ENCODE results near the gene ZC3H4.

ZC3H4 gene

GRCh38 chr19:47100290-47100689, 13.3 kb downstream of the ZC3H4 start:
- Histone ChIP-seq H3K4me1 (ENCODE audit: insufficient read depth, low read length, severe bottlenecking) (peaks cover 13% of the 10 kb centered on the region), H2AFZ (ENCODE audit: low read length) (no peak overlapping the region), H3K9me2 (ENCODE audit: low read depth, low read length) (no peaks in the 10 kb centered on the region), H3K27ac (ENCODE audit: low read depth, low read length, poor library complexity, severe bottlenecking) (no peak overlapping the region), H3K9ac (ENCODE audit: low read length) (no peak overlapping the region), H3K9me3 (ENCODE audit: low read length) (no peaks in the 10 kb centered on the region), H3K4me2 (ENCODE audit: low read length) (no peak overlapping the region), H3K36me3 (ENCODE audit: insufficient read depth, low read length) (peaks cover 53% of the 10 kb centered on the region), H3K4me3 (ENCODE audit: low read depth, low read length, poor library complexity, severe bottlenecking) (no peak overlapping the region), H3K27me3 (ENCODE audit: insufficient read depth, low read length) (no peaks in the 10 kb centered on the region), H3K79me2 (ENCODE audit: insufficient read depth, low read length) (peaks cover 95% of the 10 kb centered on the region), H4K20me1 (ENCODE audit: insufficient read depth, low read length) (no peaks in the 10 kb centered on the region), H3F3A (ENCODE audit: insufficient read depth, low read length) (no peaks in the 10 kb centered on the region)
- TF ChIP-seq CTCF (IDR thresholded peaks at IDR 0.05; ENCODE audit: low read length): no peak
- no peak for TF ChIP-seq EZH2 (IDR thresholded peaks at IDR 0.05; ENCODE audit: borderline replicate concordance, low read length)

GRCh38 chr19:47099576-47100050, 14.0 kb downstream of the ZC3H4 start:
- peaks cover 53% of the 10 kb centered on the region; the same call in 1 of the 2 replicates for H3K36me3 ChIP-seq (ENCODE audit: insufficient read depth, low read length)

GRCh38 chr19:47098608-47099007, 15.0 kb downstream of the ZC3H4 start:
- no peaks in the 10 kb centered on the region for H3F3A ChIP-seq (ENCODE audit: insufficient read depth, low read length)
- H4K20me1 ChIP-seq (ENCODE audit: insufficient read depth, low read length): 0 out of 2 replicates have a peak, but pooled peaks cover 3% of the 10 kb centered on the region
- no peak overlapping the region for H3K9ac ChIP-seq (ENCODE audit: low read length)
- H3K27ac ChIP-seq (ENCODE audit: low read depth, low read length, poor library complexity, severe bottlenecking): no peak overlapping the region
- peaks cover 29% of the 10 kb centered on the region for H3K4me1 ChIP-seq (ENCODE audit: insufficient read depth, low read length, severe bottlenecking)
- no peak overlapping the region for H3K4me3 ChIP-seq (ENCODE audit: low read depth, low read length, poor library complexity, severe bottlenecking)
- no peaks in the 10 kb centered on the region for H3K27me3 ChIP-seq (ENCODE audit: insufficient read depth, low read length)
- no peaks in the 10 kb centered on the region for H3K9me3 ChIP-seq (ENCODE audit: low read length)
- peaks cover 59% of the 10 kb centered on the region for H3K36me3 ChIP-seq (ENCODE audit: insufficient read depth, low read length)
- peaks cover 83% of the 10 kb centered on the region for H3K79me2 ChIP-seq (ENCODE audit: insufficient read depth, low read length)
- H3K9me2 ChIP-seq (ENCODE audit: low read depth, low read length): no peaks in the 10 kb centered on the region
- H2AFZ ChIP-seq (ENCODE audit: low read length): no peak overlapping the region
- TF ChIP-seq CTCF (IDR thresholded peaks at IDR 0.05; ENCODE audit: low read length) (no peak), EZH2 (IDR thresholded peaks at IDR 0.05; ENCODE audit: borderline replicate concordance, low read length) (no peak)
- no peak overlapping the region for H3K4me2 ChIP-seq (ENCODE audit: low read length)

More at GRCh38 chr19:47099576-47100050, 14.0 kb downstream of the ZC3H4 start:
- H2AFZ ChIP-seq (ENCODE audit: low read length): no peak overlapping the region
- H4K20me1 ChIP-seq (ENCODE audit: insufficient read depth, low read length): no peaks in the 10 kb centered on the region
- no peak overlapping the region for H3K4me2 ChIP-seq (ENCODE audit: low read length)
- no peaks in the 10 kb centered on the region for H3K9me3 ChIP-seq (ENCODE audit: low read length)
- peaks cover 19% of the 10 kb centered on the region for H3K4me1 ChIP-seq (ENCODE audit: insufficient read depth, low read length, severe bottlenecking)
- H3F3A ChIP-seq (ENCODE audit: insufficient read depth, low read length): no peaks in the 10 kb centered on the region
- peaks cover 92% of the 10 kb centered on the region for H3K79me2 ChIP-seq (ENCODE audit: insufficient read depth, low read length)
- no peak overlapping the region for H3K9ac ChIP-seq (ENCODE audit: low read length)
- TF ChIP-seq EZH2 (IDR thresholded peaks at IDR 0.05; ENCODE audit: borderline replicate concordance, low read length): no peak
- no peak for TF ChIP-seq CTCF (IDR thresholded peaks at IDR 0.05; ENCODE audit: low read length)
- no peaks in the 10 kb centered on the region for H3K9me2 ChIP-seq (ENCODE audit: low read depth, low read length)
- H3K27me3 ChIP-seq (ENCODE audit: insufficient read depth, low read length): no peaks in the 10 kb centered on the region
- no peak overlapping the region for H3K4me3 ChIP-seq (ENCODE audit: low read depth, low read length, poor library complexity, severe bottlenecking)
- H3K27ac ChIP-seq (ENCODE audit: low read depth, low read length, poor library complexity, severe bottlenecking): no peak overlapping the region
